ENCODE data around the gene BABAM1. TPM values are rescaled to one million over a fixed set of nuclear protein-coding genes. Genes with fewer than 3 reads are reported as not detected.

The BABAM1 gene
- total and polyA plus RNA-seq, 2 of the 4 experiments (the other 2 are of a cell fraction), result 95.1 to 101 TPM

- POLR2A ChIA-PET (ENCODE audit: unreplicated experiment), result no interaction called here
- no peak overlapping the region for H2AK9ac ChIP-seq (replicated peaks; ENCODE audit: low read depth, low read length, poor library complexity)
- in situ Hi-C loops (cut with MboI; ENCODE audit: low sequenced_read_pairs), result no loop called here
- no peak overlapping the region for H3K4ac ChIP-seq (ENCODE audit: low read depth, low read length)
- dilution Hi-C loops (cut with HindIII; ENCODE audit: low sequenced_read_pairs, unreplicated experiment), result no loop called here
- H2AFZ ChIP-seq (replicated peaks; ENCODE audit: low read length, poor library complexity), result no peak overlapping the region
- no peak overlapping the region for H3K14ac ChIP-seq (replicated peaks; ENCODE audit: low read depth, low read length)
- H2BK20ac ChIP-seq (ENCODE audit: low read depth, low read length), result no peak overlapping the region
- H2BK15ac ChIP-seq (ENCODE audit: low read depth, low read length), result no peak overlapping the region
- H3K23ac ChIP-seq (ENCODE audit: low read depth, low read length), result no peak overlapping the region
- no peak overlapping the region for H3K4me2 ChIP-seq (ENCODE audit: low read depth, low read length)
- CTCF ChIA-PET, result interaction anchor here (0.5 kb wide), 1 partner anchor 106 kb away, joined by 5 read pairs; no protein-coding TSS in a partner anchor
- no peak overlapping the region for H4K8ac ChIP-seq (ENCODE audit: low read depth in 2 of 2, low read length in 2 of 2)
- intact Hi-C loops (cut with micrococcal nuclease), result no loop called here
- H3K79me1 ChIP-seq (ENCODE audit: low read depth in 1 of 2, low read length in 2 of 2), result no peaks in the 10 kb centered on the region; a peak in 1 of 4 replicates
- peaks cover 10% of the 10 kb centered on the region for H3K9me3 ChIP-seq (ENCODE audit: control insufficient read depth, insufficient read depth, low read length)
- DNase-seq (no peak), ATAC-seq (ENCODE audit: low read depth) (no peak)
- peaks cover 4% of the 10 kb centered on the region for H3K9me1 ChIP-seq (ENCODE audit: insufficient read depth, low read length)
- 69% methylated on average over 3 of the region's 3 CpGs; no CpG with 5 or more reads in 1 of the 2 experiments for WGBS, 2 experiments (ENCODE audit: extremely low coverage in 2 of 2, insufficient read length in 1 of 2)
- H4K20me1 ChIP-seq (ENCODE audit: insufficient read depth, low read length), result 0 out of 2 replicates have a peak, but pooled peaks cover 4% of the 10 kb centered on the region
- no peak overlapping the region for H2AK5ac ChIP-seq (ENCODE audit: low read depth, low read length)
- H3K4me1 ChIP-seq (ENCODE audit: control insufficient read depth, insufficient read depth, low read length), result no peaks in the 10 kb centered on the region
- H3K27me3 ChIP-seq (ENCODE audit: control insufficient read depth, insufficient read depth, low read length), result no peaks in the 10 kb centered on the region; the same call in 1 of the 2 replicates
- no peak overlapping the region for H2BK5ac ChIP-seq (ENCODE audit: low read depth, low read length, poor library complexity, severe bottlenecking)
- no peaks in the 10 kb centered on the region for H3K36me3 ChIP-seq (ENCODE audit: control insufficient read depth, insufficient read depth, low read length)
- H3K4me3 ChIP-seq (ENCODE audit: insufficient read depth, low read depth, low read length), result no peak overlapping the region
- no peak overlapping the region for H3K56ac ChIP-seq (ENCODE audit: extremely low read depth, insufficient read depth, low read length)
- H3K9ac ChIP-seq (ENCODE audit: low read depth, low read length), result no peak overlapping the region
- no peak overlapping the region for H2BK120ac ChIP-seq (ENCODE audit: low read depth, low read length)
- no peak overlapping the region for H3K27ac ChIP-seq (ENCODE audit: insufficient read depth, low read length)
- BruUV-seq (replicated peaks), result no TSS peak
- no peak for TF ChIP-seq NFE2L2 (IDR thresholded peaks at IDR 0.05; ENCODE audit: low read depth, low read length)
- TF ChIP-seq CHD1 (IDR thresholded peaks at IDR 0.05; ENCODE audit: low read depth, low read length), result no peak
- no peak for TF ChIP-seq MXI1 (IDR thresholded peaks at IDR 0.05; ENCODE audit: borderline replicate concordance, low read depth, low read length)
- TF ChIP-seq CTCF (conservative IDR thresholded peaks at IDR 0.05; ENCODE audit: low read depth, low read length), result no peak
- no peak for TF ChIP-seq ELK1 (IDR thresholded peaks at IDR 0.05; ENCODE audit: borderline replicate concordance, low read depth, low read length)
- TF ChIP-seq POLR2A (IDR thresholded peaks at IDR 0.05; ENCODE audit: low read depth, low read length), result no peak
- no peak for TF ChIP-seq SMC3 (IDR thresholded peaks at IDR 0.05; ENCODE audit: low read depth, low read length)
- no peak for TF ChIP-seq MAFK (IDR thresholded peaks at IDR 0.05; ENCODE audit: low read depth, low read length)
- no peak for TF ChIP-seq RFX5 (IDR thresholded peaks at IDR 0.05; ENCODE audit: low read depth, low read length)
- H3K18ac ChIP-seq (ENCODE audit: low read depth, low read length), result no peak overlapping the region
- no peak overlapping the region for H4K5ac ChIP-seq (ENCODE audit: low read depth, low read length)
- no peak overlapping the region for H4K91ac ChIP-seq (ENCODE audit: insufficient read depth, low read depth, low read length)
Measured at GRCh38 chr19:17256130-17256529, 11.1 kb upstream of the BABAM1 start.
